NCI-H1436 treated with DMSO at 0.1 percent for 48 hours (cell line): Measurements from ENCODE around the gene PGGHG.
"Not testable (repeated sequence)": the region's sequence is repeated elsewhere in the genome, so short reads cannot be mapped to it uniquely, and the experiment has no call there.

Experiments
- DNase-seq: peaks from one replicate; lab custom pipeline; 2025; lab: John Stamatoyannopoulos, UW

PGGHG gene

GRCh38 chr11:285021-285893, 3.7 kb upstream of the PGGHG start:
- DNase-seq, result no peak

GRCh38 chr11:285894-286220, 3.1 kb upstream of the PGGHG start:
- DNase-seq, result no peak

DNA sequence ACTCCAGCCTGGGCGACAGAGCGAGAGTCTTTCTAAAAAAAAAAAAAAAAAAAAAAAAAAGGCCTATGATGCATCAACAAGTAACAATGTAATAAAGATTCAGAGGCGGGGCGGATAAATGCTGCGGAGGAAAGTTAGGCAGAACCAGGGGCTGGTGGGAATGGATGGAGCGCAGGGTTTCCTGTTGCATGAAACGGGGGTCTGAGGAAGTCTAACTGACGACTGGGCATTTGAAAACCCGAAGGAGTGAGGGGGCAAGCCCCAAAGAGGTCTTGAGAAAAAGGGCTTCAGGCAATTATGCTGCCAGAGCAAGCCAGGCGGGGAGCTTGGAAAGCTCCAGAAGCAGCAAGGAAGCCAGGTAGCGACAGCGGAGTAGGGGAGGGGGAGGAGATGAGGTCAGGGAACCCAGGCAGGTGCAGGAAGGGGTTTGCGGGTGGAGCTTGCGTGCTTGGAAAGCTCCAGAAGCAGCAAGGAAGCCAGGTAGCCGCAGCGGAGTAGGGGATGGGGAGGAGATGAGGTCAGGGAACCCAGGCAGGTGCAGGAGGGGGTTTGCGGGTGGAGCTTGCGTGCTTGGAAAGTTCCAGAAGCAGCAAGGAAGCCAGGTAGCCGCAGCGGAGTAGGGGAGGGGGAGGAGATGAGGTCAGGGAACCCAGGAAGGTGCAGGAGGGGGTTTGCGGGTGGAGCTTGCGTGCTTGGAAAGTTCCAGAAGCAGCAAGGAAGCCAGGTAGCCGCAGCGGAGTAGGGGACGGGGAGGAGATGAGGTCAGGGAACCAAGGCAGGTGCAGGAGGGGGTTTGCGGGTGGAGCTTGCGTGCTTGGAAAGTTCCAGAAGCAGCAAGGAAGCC, 1.7 kb upstream of the PGGHG start:
- not testable (repeated sequence) for DNase-seq

DNA sequence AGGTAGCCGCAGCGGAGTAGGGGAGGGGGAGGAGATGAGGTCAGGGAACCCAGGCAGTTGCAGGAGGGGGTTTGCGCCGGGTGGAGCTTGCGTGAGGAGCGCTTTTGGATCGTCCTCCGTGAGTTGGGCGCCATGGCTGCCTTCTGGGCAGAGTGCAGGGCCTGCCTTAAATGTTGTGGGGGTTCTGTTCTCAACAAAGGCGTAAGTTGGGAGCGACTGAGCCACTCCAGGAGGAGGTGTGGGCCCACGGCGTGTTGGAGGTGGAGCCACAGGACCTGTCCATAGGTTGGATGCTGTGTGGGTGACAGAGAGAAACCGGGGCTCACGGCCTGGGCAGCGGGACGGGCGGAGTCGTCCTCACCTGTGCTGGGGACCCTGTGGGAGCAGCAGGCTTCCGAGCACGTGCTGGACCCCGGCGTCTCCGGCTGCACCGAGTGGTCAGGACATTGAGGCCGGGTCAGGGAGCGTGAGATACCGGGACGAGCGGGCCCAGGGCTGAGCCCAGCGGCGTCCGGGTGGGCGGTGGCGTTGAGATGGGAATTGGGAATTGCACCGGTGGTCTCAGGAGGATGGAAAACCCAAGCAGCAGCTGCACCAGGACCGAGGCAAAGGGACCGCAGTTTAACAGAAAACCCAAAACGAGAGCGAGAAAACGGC, 977 bp upstream of the PGGHG start:
- DNase-seq, result no peak

DNA sequence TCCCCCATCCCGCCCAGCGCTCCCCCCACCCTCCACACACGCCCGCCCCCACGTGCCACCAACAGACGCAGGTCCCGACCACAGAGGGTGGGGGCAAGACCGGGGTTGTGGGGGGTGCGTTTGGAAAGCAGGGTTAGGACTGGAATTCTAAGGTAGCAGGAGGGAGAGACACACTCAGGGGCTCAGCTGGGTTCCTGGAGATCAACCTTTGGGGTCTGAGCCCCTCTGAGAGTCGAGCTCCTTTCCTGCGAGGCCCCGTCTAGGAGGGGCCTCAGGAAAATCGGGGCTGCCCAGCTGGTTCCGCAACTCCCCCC, 429 bp downstream of the PGGHG start:
- DNase-seq, result no peak

- no peak for DNase-seq
Observed at GRCh38 chr11:289712-290620, 1.0 kb downstream of the PGGHG start.

DNA sequence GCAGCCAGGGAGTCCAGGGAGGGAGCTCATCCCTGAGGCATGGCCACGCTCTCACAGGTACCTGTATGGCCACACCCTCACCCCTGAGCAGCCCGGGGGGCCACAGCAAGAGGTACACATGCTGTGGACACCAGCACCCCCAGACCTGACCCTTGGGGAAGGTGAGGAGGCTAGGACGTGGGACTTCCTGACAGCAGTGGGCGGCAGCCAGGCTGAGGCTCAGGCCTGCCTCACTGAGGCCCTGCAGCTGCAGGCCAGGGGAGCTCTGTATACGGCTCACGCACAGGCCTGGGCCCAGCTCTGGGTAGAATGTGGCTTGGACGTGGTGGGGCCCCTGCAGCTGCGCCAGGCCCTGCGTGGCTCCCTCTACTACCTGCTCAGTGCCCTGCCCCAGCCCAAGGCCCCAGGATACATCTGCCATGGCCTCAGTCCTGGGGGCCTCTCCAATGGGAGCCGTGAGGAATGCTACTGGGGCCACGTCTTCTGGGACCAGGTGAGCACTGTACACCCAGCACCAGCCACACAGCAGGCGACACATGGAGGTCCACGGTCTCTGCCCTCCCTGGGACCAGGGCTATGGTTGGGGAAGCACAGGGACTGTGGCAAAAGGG, 1.8 kb downstream of the PGGHG start:
- no peak for DNase-seq

DNA sequence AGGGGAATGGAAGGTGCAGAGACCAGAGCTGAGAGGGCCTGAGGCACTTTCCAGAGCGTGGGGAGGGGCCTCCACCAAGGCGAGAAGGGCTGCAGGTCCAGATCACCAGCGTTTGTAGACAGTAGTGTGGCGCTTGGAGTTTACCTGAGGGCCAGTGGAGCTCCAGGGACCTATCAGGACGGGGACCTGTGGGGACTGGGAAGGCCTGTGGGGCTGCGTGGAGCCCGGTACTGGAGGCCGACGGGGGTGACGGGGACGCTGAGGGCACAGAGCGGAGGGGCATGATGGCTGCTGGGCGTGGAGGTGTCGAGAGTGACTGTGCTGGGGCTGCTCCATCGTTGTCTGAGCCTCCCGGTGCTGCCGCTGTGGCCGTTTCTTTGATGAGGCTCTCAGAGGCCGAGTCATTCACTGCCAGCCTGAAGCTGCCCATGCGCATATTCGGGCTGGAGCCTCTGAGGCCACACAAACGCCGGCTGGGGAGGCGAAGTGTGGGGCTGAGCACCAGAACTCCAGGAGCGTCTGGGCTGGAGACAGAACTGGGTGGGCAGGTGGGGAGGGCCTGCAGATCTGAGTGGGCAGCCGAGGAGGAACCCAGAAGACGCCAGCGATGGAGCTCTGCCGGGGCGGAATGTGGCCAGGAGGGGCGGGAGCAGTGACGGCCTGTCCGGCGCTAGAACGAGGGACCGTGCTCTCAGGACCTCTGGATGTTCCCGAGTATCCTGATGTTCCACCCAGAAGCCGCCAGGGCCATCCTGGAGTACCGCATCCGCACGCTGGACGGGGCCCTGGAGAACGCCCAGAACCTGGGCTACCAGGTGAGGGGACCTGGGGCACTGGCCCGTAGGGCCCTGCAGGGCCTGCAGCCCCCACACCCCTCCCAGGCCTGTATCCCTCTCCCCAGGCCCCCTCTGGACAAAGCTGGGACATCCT, 2.6 kb downstream of the PGGHG start:
- DNase-seq, result no peak

DNA sequence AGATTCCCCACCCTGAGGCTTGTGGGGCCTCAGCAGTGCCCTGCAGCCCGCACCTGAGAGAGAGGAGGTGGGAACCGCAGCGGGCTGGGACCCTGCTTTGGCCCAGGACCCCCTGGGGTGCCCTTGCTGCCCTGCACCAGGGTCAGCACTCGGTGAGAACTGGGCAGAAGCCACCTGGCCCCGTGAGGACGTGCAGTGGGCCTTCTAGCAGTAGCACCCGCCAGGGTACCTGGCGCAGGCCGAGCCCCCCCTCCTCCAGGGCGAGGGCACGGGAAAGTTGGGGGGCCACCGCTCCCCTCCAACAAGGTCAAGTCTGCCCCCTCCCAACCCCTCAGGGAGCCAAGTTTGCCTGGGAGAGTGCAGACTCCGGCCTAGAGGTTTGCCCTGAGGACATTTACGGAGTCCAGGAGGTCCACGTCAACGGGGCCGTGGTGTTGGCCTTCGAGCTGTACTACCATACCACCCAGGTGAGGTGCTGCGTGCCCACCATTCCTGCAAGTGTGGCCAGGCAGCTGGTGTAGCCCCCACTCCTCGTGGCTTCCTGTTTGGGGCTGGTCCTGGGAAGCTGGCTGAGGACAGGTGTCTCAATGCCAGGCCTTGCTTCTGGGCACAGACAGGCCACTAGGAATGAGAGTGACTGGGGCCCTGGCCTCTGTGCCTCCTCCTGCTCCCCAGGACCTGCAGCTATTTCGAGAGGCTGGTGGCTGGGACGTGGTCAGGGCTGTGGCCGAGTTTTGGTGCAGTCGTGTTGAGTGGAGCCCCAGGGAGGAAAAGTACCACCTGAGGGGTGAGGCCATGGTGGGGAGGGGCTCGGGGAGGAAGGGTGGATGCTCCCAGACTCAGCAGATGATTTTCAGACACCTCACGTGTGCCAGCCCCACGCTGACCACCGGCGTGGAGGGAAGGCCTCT, 3.5 kb downstream of the PGGHG start:
- no peak for DNase-seq

DNA sequence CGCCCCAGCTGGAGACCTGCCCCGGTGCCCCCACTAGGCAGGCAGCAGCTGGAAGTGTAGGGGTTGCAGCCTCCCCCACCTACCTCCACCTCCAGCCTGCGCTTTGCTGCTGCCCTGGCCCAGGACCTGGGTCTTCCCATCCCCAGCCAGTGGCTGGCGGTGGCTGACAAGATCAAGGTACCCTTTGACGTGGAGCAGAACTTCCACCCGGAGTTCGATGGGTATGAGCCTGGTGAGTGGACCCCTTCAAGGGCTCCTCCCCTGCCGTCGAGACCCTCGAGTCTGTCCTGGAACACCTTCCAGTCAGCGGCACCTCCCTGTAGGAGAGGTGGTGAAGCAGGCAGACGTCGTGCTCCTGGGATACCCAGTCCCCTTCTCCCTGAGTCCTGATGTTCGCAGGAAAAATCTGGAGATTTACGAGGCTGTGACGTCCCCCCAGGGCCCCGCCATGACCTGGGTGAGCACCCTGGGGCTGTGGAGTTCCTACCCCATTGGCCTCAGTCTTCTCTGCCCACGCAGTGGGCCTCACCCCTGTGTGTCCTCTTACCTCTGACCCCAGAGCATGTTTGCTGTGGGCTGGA, 4.4 kb downstream of the PGGHG start:
- no peak for DNase-seq

DNA sequence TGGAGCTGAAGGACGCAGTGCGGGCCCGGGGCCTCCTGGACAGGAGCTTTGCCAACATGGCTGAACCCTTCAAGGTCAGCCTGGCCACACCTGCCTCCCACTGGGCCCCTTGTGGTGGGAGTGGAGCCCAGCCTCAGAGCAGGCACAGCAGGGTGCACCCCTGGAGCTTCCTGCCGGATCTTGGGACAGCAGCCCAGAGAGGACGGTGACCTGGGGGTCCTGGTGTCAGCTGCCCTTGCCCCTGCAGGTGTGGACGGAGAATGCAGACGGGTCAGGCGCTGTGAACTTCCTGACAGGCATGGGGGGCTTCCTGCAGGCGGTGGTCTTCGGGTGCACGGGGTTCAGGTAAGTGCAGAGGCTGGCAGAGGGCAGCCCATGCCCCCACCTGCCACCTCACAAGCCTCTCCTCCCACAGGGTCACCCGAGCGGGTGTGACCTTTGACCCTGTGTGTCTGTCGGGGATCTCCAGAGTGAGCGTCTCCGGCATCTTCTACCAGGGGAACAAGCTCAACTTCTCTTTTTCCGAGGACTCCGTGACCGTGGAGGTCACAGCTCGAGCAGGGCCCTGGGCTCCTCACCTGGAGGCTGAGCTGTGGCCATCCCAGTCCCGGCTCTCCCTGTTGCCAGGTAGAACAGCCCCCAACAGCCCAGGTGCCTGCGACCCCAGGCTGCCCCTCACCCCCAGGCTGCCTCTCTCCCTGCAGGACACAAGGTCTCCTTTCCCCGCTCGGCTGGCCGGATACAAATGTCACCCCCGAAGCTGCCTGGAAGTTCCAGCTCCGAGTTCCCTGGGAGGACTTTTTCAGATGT, 5.1 kb downstream of the PGGHG start:
- no peak for DNase-seq

DNA sequence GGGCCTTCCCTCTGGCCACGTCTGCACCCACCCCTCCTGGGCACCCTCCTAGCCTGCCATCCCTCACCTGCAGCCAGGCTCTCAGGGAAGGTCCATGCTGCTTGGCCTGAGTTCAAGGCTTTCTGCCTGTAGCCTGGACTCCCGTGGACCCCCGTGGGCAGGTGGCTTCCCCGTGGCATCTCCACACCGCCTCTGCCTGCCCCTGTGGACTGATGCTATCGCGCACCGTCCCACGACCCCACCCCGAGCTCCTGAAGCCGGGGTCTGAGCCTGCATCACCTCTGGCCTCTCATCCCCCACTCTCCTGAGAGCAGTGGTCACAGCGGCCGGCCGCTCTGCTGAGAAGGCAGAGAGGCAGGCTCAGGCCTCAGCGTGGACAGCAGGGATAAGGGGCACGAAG, 5.9 kb downstream of the PGGHG start:
- no peak for DNase-seq

DNA sequence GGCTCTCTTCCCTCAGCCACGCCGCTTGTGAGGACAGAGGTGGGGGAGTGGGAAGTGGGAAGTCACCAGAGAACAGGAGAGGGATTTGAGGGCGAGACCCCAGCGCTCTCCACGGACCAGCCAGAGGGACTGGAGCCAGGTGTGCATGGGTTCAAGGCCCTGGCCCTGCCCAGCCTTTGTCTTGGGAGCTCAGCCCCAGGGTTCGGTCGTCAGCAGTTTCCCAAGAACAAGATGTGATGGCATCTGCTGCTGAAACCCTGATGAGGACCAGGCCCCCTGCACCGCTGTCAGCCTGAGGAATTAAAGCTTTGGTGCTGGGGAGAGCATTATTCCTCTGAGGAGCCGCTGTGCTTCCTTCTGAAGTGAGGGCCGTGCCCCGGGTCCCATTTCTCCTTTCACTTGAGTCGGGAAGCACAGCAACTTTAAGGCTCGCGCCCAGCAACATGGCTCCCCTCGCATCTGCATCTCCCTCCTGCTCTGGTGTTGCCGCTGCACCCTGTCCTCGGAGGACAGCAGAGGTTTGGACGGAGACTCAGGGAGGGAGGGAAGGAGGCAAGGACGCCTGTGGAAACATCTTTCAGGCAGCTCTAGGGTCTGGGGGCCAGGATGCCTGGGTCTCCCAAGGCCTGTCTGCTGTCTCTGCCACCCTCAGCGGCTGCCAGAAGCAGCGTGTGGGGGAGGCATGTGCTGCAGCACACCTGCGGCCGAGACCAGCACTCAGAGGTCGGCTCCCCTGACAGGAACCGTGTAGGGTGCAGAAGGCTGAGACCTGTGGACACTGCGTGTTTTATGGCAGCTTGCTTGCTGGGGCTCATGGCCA, 6.6 kb downstream of the PGGHG start:
- DNase-seq, result no peak

- DNase-seq, result no peak
Observed at GRCh38 chr11:296171-297050, 7.5 kb downstream of the PGGHG start.

- DNase-seq, result no peak
Observed at GRCh38 chr11:297051-297585, 8.2 kb downstream of the PGGHG start.
